Stomach (tissue), 9 donors: ENCODE data around the gene NKAIN2. TPM values are rescaled to one million over a fixed set of nuclear protein-coding genes. Genes with fewer than 3 reads are reported as not detected.

ENCODE experiments used
- DNase-seq, 2 donors: peaks; one replicate each; pipeline versions ENCODE4 v3.0.0 to v3.0.0-alpha.2; 2013 to 2019
- H3K27ac ChIP-seq, 5 donors: fragments of 200-600 bp in 4 of 5; sonication (generic) in 4 of 5; one replicate each; pipeline ENCODE4 v1.5.1; 2013 to 2019; ENCODE audit warnings: mild to moderate bottlenecking in 1 of 5, moderate library complexity in 1 of 5
- H3K27me3 ChIP-seq, 3 donors: fragments of 200-600 bp; sonication (generic); one replicate each; pipeline ENCODE4 v1.5.1; 2017 to 2019; ENCODE audit warnings: mixed run types in 1 of 3
- H3K36me3 ChIP-seq, 4 donors: fragments of 200-600 bp; sonication (generic); 1 replicate in 3 of 4; 2 replicates in 1 of 4; pipeline ENCODE4 v1.5.1; 2016 to 2019
- H3K4me1 ChIP-seq, 4 donors: fragments of 200-600 bp; sonication (generic); one replicate each; pipeline ENCODE4 v1.5.1; 2016 to 2019
- H3K4me3 ChIP-seq, 4 donors: fragments of 200-600 bp; sonication (generic) in 3 of 4; one replicate each; pipeline ENCODE4 v1.5.1; 2016 to 2019; ENCODE audit warnings: mild to moderate bottlenecking in 1 of 4
- H3K9me3 ChIP-seq, 4 donors: fragments of 200-600 bp; sonication (generic); one replicate each; pipeline ENCODE4 v1.5.1; 2016 to 2019
- EP300 ChIP-seq: sonication (generic); formaldehyde crosslinking; IDR thresholded peaks from one replicate; pipeline ENCODE4 v1.6.1; 2017; ENCODE audit warnings: antibody characterized with exemption
- POLR2A ChIP-seq, 4 donors: fragments of 450-650 bp; IDR thresholded peaks; one replicate each; pipeline ENCODE4 v1.6.1; 2016; ENCODE audit warnings: antibody characterized with exemption in 4 of 4, control low read depth in 2 of 4, mild to moderate bottlenecking in 1 of 4, moderate library complexity in 1 of 4
- POLR2AphosphoS5 ChIP-seq, 3 donors: sonication (generic); formaldehyde crosslinking; IDR thresholded peaks; one replicate each; pipeline ENCODE4 v1.6.1; 2016; ENCODE audit warnings: antibody characterized with exemption in 3 of 3
- WGBS, 5 donors: extraction: QIAGEN DNeasy Blood & Tissue Kit in 3 of 5; methylation state at CpG; one replicate each; pipeline versions ENCODE4 v1.1.5 to v1.1.7; 2013 to 2018; 5-methylcytosine and 5-hydroxymethylcytosine counted together
- intact Hi-C: fragments of 100-400 bp; cut with DNase I; formaldehyde crosslinking; loops from one replicate; pipeline ENCODE4 v1.15.1; 2023; ENCODE audit warnings: low total_unique reads
- polyA plus RNA-seq, 3 donors: library from polyadenylated mRNA; stranded (reverse); fragments of 200-250 nt; gene quantifications; one replicate each; pipeline ENCODE4 v1.2.3, GENCODE V29; 2013
- total RNA-seq, 5 donors: library from RNA; depleted of rRNA; stranded (reverse); fragments of >200 nt; gene quantifications; one replicate each; pipeline versions ENCODE4 v1.1.0 to v1.2.3, GENCODE V29; 2014 to 2016
- TF ChIP-seq, protein P1 (sequence below), 7 experiments: fragments of 450-650 bp in 4 of 7; fragments of 200-600 bp in 3 of 7; sonication (generic) in 3 of 7; IDR thresholded peaks; one replicate each; pipeline ENCODE4 v1.5.1; 2016 to 2019; ENCODE audit warnings: antibody characterized with exemption in 7 of 7, control low read depth in 2 of 7, mild to moderate bottlenecking in 1 of 7
- donor health status: healthy with polysubstance abuse.
- donor health status: Bipolar disorder and iron deficiency.
- donor health status: healthy.

NKAIN2 gene
- total and polyA plus RNA-seq, 8 donors = 0.13 to 9.6 (median 1.5) TPM; not detected in 5

DNA sequence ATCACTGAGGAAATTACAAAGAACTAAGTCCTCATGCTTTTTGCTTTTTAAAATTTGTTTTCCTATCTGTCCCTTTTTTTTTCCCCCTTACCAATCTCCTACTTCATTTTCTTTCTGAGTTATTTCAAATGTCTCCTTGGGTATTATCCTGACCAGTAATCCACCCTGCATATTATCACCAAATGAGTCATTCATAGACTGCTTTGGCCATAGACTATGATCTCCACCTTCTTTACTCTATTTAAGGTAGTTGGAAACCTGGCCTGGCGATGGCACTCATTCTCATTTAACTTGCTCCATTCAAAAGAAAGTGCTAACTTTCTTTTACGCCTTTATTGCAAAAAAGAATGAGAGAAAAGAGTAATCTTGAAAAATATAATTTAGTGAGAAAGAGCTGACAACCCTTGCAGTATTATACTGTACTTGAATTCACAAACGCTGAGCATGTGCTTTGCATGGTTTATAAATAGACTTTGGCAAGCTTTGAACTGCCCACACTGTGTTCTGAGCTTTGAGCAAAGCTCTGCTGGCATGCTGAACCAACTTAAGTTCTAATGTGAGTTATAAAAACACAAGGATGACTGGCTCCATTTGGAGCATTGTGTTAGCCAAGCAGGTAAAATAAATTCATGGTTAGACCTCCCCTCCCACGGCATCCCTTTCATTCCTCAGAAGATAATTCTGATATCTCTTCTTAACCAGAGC is 198.9 kb downstream of the NKAIN2 start:
- Histone ChIP-seq H3K4me3 (no peak overlapping the region), H3K9me3 (no peaks in the 10 kb centered on the region), H3K27me3 (no peaks in the 10 kb centered on the region), H3K36me3 (no peaks in the 10 kb centered on the region), H3K27ac (no peak overlapping the region), H3K4me1 (no peaks in the 10 kb centered on the region)
- TF ChIP-seq POLR2A (IDR thresholded peaks at IDR 0.05) = no peak
- TF ChIP-seq, protein P1, sequence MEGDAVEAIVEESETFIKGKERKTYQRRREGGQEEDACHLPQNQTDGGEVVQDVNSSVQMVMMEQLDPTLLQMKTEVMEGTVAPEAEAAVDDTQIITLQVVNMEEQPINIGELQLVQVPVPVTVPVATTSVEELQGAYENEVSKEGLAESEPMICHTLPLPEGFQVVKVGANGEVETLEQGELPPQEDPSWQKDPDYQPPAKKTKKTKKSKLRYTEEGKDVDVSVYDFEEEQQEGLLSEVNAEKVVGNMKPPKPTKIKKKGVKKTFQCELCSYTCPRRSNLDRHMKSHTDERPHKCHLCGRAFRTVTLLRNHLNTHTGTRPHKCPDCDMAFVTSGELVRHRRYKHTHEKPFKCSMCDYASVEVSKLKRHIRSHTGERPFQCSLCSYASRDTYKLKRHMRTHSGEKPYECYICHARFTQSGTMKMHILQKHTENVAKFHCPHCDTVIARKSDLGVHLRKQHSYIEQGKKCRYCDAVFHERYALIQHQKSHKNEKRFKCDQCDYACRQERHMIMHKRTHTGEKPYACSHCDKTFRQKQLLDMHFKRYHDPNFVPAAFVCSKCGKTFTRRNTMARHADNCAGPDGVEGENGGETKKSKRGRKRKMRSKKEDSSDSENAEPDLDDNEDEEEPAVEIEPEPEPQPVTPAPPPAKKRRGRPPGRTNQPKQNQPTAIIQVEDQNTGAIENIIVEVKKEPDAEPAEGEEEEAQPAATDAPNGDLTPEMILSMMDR (IDR thresholded peaks at IDR 0.05) = no peak
- TF ChIP-seq POLR2AphosphoS5 (IDR thresholded peaks at IDR 0.05) = no peak
- no peak for TF ChIP-seq EP300
- intact Hi-C loops = no loop called here
- peak in 1 of 2 donors; percentile 28 for DNase-seq
- 50 to 85% (median 72%) methylated on average over 4 of the region's 4 CpGs for WGBS, 5 donors

DNA sequence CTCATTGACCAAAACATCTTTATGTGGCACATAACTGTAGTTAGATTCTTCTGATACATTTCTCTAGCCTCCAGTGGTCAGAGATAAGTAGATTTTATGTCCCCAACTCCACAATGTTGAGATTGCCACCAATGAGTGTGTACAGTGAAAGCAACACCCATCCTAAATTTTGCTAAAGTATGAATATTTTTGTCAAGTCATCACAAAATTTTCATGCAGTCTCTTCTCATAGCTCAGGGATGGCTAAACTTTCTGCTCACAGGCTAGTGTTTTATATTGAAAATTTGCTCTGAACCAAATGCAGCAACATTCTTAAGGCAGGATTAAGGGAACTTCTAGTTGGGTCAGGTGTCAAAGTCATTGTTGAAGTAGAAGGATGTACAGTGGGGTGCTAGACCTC is 203.6 kb downstream of the NKAIN2 start:
- H3K36me3 ChIP-seq = no peaks in the 10 kb centered on the region
- intact Hi-C loops = no loop called here
- no peaks in the 10 kb centered on the region for H3K9me3 ChIP-seq
- H3K4me3 ChIP-seq = no peak overlapping the region
- H3K27ac ChIP-seq = no peak overlapping the region
- DNase-seq = no peak
- no peaks in the 10 kb centered on the region for H3K27me3 ChIP-seq
- H3K4me1 ChIP-seq = no peaks in the 10 kb centered on the region
- no peak for TF ChIP-seq POLR2A (IDR thresholded peaks at IDR 0.05)
- TF ChIP-seq POLR2AphosphoS5 (IDR thresholded peaks at IDR 0.05) = no peak
- TF ChIP-seq, protein P1 (IDR thresholded peaks at IDR 0.05) = no peak
- TF ChIP-seq EP300 = no peak

DNA sequence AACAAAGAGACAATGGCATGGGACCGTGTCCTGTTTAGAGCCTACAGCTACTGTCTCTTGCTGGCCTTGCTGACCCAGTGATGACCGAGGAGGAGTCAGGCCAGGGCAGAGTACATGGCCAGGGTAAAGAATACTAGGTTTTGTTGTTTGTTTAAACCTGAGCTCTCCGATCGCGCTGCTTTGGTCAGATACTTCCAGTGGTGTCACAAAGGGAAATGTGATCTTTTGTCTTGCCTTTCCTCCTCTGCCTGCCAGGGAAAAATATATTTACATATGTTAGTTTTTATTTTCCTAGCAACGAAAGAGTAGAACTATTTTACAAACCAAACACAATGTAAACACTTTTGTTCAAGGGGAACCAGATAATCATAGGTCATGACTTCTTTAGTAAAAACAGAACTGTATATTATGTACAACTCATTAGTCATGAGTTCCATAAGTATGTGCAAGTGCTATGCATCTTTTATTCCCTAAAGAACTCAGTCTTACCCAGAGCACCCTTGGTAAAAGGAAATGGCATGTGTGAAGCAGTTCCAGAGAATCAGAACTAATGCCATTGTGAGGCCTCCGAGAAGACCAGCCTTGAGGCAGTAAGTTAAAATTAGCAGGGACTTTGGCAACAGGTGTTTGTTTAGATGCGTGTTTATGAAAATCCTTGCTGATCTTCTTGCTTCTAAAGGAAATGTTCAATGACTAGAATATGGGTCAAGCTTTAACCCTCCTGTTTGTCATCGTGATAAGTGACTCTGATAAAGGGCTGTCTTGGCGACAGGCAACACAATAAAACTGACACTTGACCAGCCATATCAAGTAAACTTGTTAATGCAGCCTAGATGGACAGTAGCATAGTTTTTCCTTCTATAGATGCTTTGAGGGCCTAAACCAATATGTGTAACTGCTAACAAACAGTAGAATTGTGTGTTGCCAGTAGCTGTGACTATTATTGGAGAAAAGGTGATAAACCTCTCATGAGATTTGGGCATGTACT is 204.6 kb downstream of the NKAIN2 start:
- Histone ChIP-seq H3K4me3 (no peak overlapping the region), H3K9me3 (no peaks in the 10 kb centered on the region), H3K36me3 (no peaks in the 10 kb centered on the region), H3K4me1 (no peaks in the 10 kb centered on the region), H3K27me3 (no peaks in the 10 kb centered on the region), H3K27ac (no peak overlapping the region)
- WGBS, 5 donors = 28 to 37% (median 32%) methylated on average over 10 of the region's 10 CpGs
- DNase-seq = peak in 1 of 2 donors; percentile 17
- TF ChIP-seq POLR2AphosphoS5 (IDR thresholded peaks at IDR 0.05) (no peak), EP300 (no peak), POLR2A (IDR thresholded peaks at IDR 0.05) (no peak)
- TF ChIP-seq, protein P1 (IDR thresholded peaks at IDR 0.05) = no peak
- intact Hi-C loops = no loop called here

DNA sequence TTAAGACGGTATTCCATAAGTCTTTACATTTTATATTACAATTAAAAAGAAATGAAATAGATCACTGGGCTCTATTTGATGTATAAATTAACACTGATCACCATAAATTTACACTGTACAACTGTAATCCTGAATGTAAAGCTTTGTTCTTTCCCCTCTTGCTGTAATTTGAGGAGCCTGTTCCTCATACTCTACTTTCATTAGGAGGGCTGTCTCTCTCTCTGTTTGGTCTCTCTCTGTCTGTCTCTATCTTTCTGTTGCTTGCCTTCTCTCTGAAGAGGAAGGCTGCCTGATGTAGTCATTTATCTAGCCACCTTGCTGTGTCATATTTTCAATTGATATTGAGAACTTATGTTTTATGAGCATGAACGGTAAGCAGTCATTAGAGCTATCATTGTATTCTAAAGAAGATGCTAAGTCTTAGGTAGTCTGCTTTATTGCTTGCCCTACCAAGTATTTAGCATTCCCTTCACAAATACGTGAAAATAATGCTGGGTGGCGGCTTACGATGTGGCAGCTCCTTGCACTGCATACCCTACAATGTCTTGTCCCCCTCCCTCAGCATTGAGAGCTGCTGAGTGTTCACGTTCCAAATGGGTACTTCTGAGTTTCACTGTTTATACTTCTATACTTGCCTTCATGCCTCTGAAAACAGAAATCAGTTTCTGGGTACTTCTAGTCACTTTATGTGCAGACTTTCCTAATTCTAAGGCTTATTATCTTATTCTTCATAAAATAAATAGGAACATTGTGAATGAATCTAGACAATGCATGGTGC is 205.5 kb downstream of the NKAIN2 start:
- H3K27ac ChIP-seq = no peak overlapping the region
- TF ChIP-seq POLR2A (IDR thresholded peaks at IDR 0.05) (no peak), POLR2AphosphoS5 (IDR thresholded peaks at IDR 0.05) (no peak), EP300 (no peak)
- TF ChIP-seq, protein P1 (IDR thresholded peaks at IDR 0.05) = no peak
- intact Hi-C loops = no loop called here
- no peak overlapping the region for H3K4me3 ChIP-seq
- H3K36me3 ChIP-seq = no peaks in the 10 kb centered on the region
- H3K9me3 ChIP-seq = no peaks in the 10 kb centered on the region
- WGBS, 5 donors = 82 to 86% (median 85%) methylated on average over 6 of the region's 6 CpGs
- H3K27me3 ChIP-seq = no peaks in the 10 kb centered on the region
- H3K4me1 ChIP-seq = no peaks in the 10 kb centered on the region
- DNase-seq = no peak
